ENCODE measurements around the gene GRK2.

GRK2 gene

GRCh38 chr11:67283481-67283963, 17.2 kb downstream of the GRK2 start:
- no peak for DNase-seq

- DNase-seq, result no peak
Observed at GRCh38 chr11:67284811-67285540, 18.7 kb downstream of the GRK2 start.

DNA sequence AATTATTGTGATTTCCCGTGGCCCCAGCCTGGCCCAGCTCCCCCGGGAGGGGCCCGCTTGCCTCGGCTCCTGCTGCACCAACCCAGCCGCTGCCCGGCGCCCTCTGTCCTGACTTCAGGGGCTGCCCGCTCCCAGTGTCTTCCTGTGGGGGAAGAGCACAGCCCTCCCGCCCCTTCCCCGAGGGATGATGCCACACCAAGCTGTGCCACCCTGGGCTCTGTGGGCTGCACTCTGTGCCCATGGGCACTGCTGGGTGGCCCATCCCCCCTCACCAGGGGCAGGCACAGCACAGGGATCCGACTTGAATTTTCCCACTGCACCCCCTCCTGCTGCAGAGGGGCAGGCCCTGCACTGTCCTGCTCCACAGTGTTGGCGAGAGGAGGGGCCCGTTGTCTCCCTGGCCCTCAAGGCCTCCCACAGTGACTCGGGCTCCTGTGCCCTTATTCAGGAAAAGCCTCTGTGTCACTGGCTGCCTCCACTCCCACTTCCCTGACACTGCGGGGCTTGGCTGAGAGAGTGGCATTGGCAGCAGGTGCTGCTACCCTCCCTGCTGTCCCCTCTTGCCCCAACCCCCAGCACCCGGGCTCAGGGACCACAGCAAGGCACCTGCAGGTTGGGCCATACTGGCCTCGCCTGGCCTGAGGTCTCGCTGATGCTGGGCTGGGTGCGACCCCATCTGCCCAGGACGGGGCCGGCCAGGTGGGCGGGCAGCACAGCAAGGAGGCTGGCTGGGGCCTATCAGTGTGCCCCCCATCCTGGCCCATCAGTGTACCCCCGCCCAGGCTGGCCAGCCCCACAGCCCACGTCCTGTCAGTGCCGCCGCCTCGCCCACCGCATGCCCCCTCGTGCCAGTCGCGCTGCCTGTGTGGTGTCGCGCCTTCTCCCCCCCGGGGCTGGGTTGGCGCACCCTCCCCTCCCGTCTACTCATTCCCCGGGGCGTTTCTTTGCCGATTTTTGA, 19.5 kb downstream of the GRK2 start:
- no peak for DNase-seq

DNA sequence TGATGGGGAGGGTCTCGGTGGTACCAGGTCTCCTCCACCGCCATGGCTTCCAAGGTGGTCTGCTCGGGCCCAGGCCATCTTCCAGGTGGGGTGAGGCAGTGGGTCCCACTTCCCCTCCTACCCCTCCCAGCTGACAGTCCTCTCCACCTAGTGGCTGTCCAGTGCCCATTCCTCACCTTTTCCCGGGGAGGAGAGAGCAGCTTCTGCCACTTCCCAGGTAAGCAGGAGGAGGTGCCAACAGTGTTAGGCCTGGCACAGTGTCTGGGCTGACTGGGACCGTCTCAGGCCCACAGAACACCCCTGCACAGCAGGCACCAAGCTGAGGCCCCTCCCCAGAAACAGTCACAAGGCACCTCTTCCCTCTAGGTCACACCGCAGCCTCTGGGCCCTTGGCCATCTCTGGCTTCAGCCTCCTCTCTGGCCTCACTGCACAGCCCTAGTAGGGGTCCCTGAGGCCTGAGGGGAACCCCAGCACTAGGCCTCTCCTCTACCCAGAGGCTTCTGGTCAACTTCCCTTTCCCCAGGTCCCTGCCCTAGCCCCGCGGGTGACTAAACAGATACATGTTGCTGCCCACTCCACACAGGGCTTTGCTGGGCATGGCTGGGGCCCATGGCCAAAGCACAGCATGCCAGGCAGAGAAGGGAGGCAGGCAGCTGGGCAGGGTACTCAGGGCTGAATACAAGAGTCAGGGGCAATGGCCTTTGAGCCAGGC, 20.5 kb downstream of the GRK2 start:
- DNase-seq, result no peak

DNA sequence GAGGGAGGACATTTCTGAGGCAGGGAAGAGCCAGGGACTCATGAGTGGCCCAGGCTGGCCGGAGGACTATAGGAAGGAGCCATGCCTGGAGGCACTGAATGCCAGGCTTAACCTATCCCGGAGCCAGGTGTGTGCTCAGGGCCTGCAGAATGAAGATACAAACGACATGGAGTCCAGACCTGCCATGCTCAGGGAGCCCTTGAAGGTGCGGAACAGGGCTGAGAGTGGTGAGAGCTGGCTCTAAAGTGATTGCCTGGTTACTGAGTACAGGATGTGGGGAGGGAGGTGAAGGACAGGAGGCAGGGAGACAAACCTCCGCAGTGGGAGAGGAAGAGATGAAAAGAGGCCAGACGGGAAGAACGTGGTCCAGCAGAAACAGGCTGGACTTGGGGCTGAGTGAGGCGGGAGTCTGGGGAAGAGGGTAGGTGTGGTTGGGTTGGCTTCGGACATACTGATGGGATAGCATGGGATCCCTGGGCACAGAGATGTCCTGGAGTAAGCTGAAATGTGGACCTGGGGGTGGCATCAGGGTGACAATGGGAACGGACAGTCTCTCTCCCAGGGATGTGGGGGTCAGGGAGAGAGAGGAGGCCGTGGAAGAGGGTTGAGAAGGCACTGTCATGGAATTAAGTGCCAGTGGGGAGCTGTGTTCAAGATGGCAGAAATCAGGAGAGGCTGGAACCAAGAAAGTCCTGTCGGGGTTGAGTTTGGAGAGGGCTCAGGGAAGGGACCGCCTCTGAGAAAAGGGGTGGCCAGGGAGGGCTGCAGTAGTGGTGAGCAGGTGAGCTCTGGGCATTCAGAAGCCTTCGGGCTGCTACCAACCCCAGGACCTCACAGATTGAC, 21.3 kb downstream of the GRK2 start:
- no peak for DNase-seq

DNA sequence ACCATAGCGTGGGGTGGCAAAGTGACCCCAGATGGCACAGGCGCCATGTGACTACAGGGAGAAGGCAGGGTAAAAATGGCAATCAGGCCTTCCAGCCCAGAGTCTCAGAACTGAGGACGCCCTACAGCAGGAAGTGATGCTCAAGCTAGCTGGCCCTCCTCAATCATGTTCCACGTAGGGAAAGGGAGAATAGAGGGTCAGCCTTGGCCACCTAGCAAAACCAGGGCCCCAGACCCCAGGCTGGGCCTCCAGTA, 21.9 kb downstream of the GRK2 start:
- no peak for DNase-seq

DNA sequence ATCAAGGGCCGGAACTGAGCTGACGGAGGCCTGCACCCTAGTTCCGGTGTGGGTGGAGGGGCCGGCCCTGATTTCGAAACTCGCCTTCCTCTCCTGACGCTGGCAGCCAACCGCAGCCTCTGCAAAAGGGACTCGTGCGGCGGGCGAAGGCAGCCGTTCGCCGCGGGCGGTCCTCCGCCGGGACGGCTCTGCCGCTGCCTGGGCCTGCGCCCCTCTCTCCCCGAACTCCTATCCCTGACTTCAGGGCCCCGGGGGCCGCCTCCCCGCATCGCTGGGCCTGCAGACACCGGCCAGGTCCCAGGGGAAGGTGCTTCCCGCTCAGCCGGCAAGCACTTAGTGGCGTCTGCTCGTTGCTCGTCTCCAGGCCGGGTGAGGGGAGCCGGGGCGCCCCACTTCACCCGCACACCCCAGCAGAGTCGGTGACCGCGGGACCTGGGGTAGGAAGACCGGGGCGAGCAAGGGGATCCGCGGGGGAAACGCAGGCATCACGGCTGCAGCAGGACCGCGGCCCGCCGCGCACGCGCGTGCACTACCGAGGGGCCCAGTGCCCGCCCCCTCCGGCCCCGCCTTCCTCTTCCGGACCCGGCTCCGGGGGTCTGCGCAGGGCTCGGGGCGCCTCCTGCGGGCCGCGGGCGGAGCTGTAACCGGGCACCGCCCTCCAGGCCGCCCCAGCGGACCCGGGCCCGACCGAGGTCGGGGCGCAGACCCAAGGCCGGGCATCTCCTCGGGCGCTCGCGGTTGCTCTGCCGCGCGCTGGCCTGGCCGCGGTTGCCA, 22.4 kb downstream of the GRK2 start:
- DNase-seq, result peak; percentile 68 to 88 (median 80)

GRCh38 chr11:67289226-67289650, 23.0 kb downstream of the GRK2 start, which contains the start of gene ANKRD13D:
Gene ANKRD13D, plus strand, starts transcription at chr11:67289303. Its CDS starts 158 bp downstream, at chr11:67289461.
- peak in 1 of 4 experiments; percentile 60 for DNase-seq

GRCh38 chr11:67289651-67290479, 23.6 kb downstream of the GRK2 start:
- DNase-seq, result no peak

GRCh38 chr11:67290801-67291200, 24.5 kb downstream of the GRK2 start:
- DNase-seq, result no peak

GRCh38 chr11:67291481-67292381, 25.5 kb downstream of the GRK2 start:
- no peak for DNase-seq

DNA sequence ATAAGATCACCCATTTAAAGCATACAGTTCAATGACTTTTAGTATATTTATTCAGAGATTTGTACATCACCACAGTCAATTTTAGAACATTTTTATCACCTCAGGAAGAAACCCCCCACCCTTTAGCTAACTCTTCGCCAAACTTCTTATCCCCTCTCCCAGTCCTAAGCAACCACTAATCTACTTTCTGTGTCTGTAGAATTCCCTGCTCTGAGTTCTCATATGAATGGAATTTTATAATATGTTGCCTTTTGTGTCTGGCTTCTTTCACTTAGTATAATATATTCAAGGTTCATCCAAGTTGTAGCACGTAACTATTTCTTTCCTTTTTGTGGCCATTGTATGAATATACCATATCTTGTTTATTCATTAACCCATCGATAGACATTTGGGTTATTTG, 26.4 kb downstream of the GRK2 start:
- DNase-seq, result no peak

DNA sequence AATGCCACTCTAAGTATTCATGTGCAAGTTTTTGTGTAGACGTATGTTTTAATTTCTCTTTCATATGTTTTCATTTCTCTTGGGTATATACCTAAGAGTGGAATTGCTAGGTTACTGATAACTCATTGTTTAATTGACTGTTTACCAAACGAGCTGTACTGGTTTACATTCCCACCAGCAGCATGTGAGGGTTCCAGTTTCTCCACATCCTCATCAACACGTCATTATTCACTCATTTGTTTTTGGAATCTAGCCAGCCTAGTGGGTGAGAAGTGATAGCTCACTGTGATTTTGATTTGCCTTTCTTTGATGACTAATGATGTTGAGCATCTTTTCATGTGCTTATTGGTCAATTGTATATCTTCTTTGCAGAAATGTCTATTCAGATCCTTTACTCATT, 26.8 kb downstream of the GRK2 start:
- DNase-seq, result no peak

GRCh38 chr11:67295846-67296245, 29.6 kb downstream of the GRK2 start:
- no peak for DNase-seq

DNA sequence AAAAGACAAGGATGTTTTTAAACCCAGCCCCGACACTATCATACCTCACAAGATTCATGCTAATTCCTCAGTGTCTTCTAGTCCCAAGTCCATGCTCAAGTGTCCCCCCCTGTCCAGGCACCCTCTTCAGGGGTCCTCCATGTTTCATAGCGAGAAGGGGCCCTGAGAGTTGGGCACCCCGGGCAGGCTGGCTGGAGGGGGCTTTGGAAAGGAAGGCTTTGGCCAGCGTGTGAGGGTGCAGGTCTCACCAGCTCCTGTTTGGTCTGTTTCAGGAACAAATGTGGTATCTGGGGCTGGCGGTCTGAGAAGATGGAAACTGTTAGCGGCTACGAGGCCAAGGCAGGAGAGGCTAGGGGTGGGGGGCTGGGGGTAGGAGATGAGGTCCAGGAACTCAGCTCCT, 32.5 kb downstream of the GRK2 start:
- DNase-seq, result no peak

- DNase-seq, result no peak
Observed at GRCh38 chr11:67299471-67300191, 33.4 kb downstream of the GRK2 start.

- DNase-seq, result no peak
Observed at GRCh38 chr11:67300256-67300755, 34.0 kb downstream of the GRK2 start.

- DNase-seq, result no peak
Observed at GRCh38 chr11:67300756-67301312, 34.6 kb downstream of the GRK2 start.

Data from activated CD4-positive, CD25-positive, alpha-beta regulatory T cell (primary cell).